HEK293 (cell line): ENCODE data around the gene ADCY3.

Experiments used
- CTCF ChIP-seq: fragments of 450-650 bp; formaldehyde crosslinking; IDR thresholded peaks from 2 replicates; pipeline ENCODE4 v1.5.1; 2016; ENCODE audit warnings: missing biosample characterization, missing genetic modification characterization
- FEZF1 ChIP-seq: fragments of 450-650 bp; formaldehyde crosslinking; IDR thresholded peaks from 2 replicates; pipeline ENCODE4 v1.5.1; 2016; ENCODE audit warnings: missing biosample characterization, missing genetic modification characterization
- IKZF3 ChIP-seq: fragments of 450-650 bp; IDR thresholded peaks from 2 replicates; pipeline ENCODE4 v1.5.0; 2018; ENCODE audit warnings: missing biosample characterization, mild to moderate bottlenecking, missing genetic modification characterization, moderate library complexity
- MZF1 ChIP-seq: fragments of 450-650 bp; formaldehyde crosslinking; IDR thresholded peaks from 2 replicates; pipeline ENCODE4 v1.5.1; 2017; ENCODE audit warnings: missing biosample characterization, missing genetic modification characterization, borderline replicate concordance
- ZBTB7A ChIP-seq: fragments of 450-650 bp; formaldehyde crosslinking; IDR thresholded peaks from 2 replicates; pipeline ENCODE4 v1.5.1; 2016; ENCODE audit warnings: low read depth, missing biosample characterization, missing genetic modification characterization
- ZNF23 ChIP-seq: fragments of 450-650 bp; formaldehyde crosslinking; IDR thresholded peaks from 2 replicates; pipeline ENCODE4 v1.5.1; 2016; ENCODE audit warnings: missing biosample characterization, missing genetic modification characterization, borderline replicate concordance
- ZNF658 ChIP-seq: fragments of 450-650 bp; formaldehyde crosslinking; IDR thresholded peaks from 2 replicates; pipeline ENCODE4; 2016; ENCODE audit warnings: missing biosample characterization, missing genetic modification characterization
- ZNF747 ChIP-seq: fragments of 450-650 bp; formaldehyde crosslinking; IDR thresholded peaks from 2 replicates; pipeline ENCODE4 v1.5.1; 2016; ENCODE audit warnings: missing biosample characterization, missing genetic modification characterization

- TF ChIP-seq ZBTB7A (tag by site-specific recombination) (no peak), CTCF (tag by site-specific recombination) (no peak), MZF1 (tag by site-specific recombination) (no peak), ZNF747 (no peak), FEZF1 (no peak), ZNF658 (tag by site-specific recombination) (no peak), ZNF23 (tag by site-specific recombination) (no peak), IKZF3 (tag by site-specific recombination) (no peak)
Measured at GRCh38 chr2:24826773-24827145, 93.3 kb downstream of the ADCY3 start.
